HepG2 (cell line): ENCODE data around the gene CABLES2. TPM values are rescaled to one million over a fixed set of nuclear protein-coding genes. Genes with fewer than 3 reads are reported as not detected.
A peak's percentile ranks its signal among the peaks of the same experiment; 100 is the strongest.

Experiments used
- ADNP ChIP-seq: sonication (generic); formaldehyde crosslinking; IDR thresholded peaks from 2 replicates; pipeline ENCODE4 v1.4.0; 2020; ENCODE audit warnings: missing genetic modification reagents
- AFF4 ChIP-seq: sonication (generic); formaldehyde crosslinking; IDR thresholded peaks from 2 replicates; pipeline ENCODE4 v1.4.0; 2020; ENCODE audit warnings: missing genetic modification reagents
- ASH2L ChIP-seq: fragments of 300-600, 200-600 bp; sonication (generic); IDR thresholded peaks from 2 replicates; pipeline ENCODE4 v1.7.0; 2017; ENCODE audit warnings: low read depth, mild to moderate bottlenecking, moderate library complexity, mixed read lengths, low read length; ENCODE audit not compliant: insufficient read length
- EP300 ChIP-seq, 3 experiments: sonication (generic) in 1 of 3; formaldehyde crosslinking in 1 of 3; IDR thresholded peaks; 2 replicates each; pipeline versions ENCODE4 v1.5.1 to v1.6.1; 2011 to 2020; ENCODE audit warnings: low read depth in 2 of 3, low read length in 2 of 3, borderline replicate concordance in 1 of 3, improper control_type of control experiment in 1 of 3, mild to moderate bottlenecking in 1 of 3, missing genetic modification reagents in 1 of 3, moderate library complexity in 1 of 3
- HOXA3 ChIP-seq: sonication (generic); formaldehyde crosslinking; IDR thresholded peaks from 2 replicates; pipeline ENCODE4 v1.5.0; 2020; ENCODE audit warnings: missing genetic modification reagents
- RFX1 ChIP-seq: fragments of 450-650 bp; IDR thresholded peaks from 2 replicates; pipeline ENCODE4 v1.6.1; 2017
- SIN3A ChIP-seq: IDR thresholded peaks from 2 replicates; pipeline ENCODE4 v1.6.1; 2011; ENCODE audit warnings: low read depth, mild to moderate bottlenecking, control low read depth, low read length, borderline replicate concordance
- SKIL ChIP-seq: sonication (generic); formaldehyde crosslinking; IDR thresholded peaks from 2 replicates; pipeline ENCODE4 v1.8.0; 2022; ENCODE audit warnings: missing genetic modification reagents, mild to moderate bottlenecking, moderate library complexity, borderline replicate concordance
- TAF15 ChIP-seq: fragments of 200-400 bp; formaldehyde crosslinking; IDR thresholded peaks from one replicate; pipeline ENCODE4 v1.6.1; 2018; ENCODE audit warnings: mild to moderate bottlenecking, low read depth, low read length; ENCODE audit not compliant: poor library complexity, severe bottlenecking
- TEAD3 ChIP-seq: optimal IDR thresholded peaks from 2 replicates; pipeline ENCODE3; 2016; ENCODE audit warnings: borderline replicate concordance
- TEF ChIP-seq: sonication (generic); formaldehyde crosslinking; IDR thresholded peaks from 2 replicates; pipeline ENCODE4 v1.5.0; 2020; ENCODE audit warnings: missing genetic modification reagents
- YEATS4 ChIP-seq: sonication (generic); formaldehyde crosslinking; IDR thresholded peaks from 2 replicates; pipeline ENCODE4 v1.4.0; 2020; ENCODE audit warnings: missing genetic modification reagents, borderline replicate concordance
- ZBTB7B ChIP-seq: sonication (generic); formaldehyde crosslinking; IDR thresholded peaks from 2 replicates; pipeline ENCODE4 v1.4.0; 2020; ENCODE audit warnings: missing genetic modification reagents
- ZNF101 ChIP-seq: sonication (generic); formaldehyde crosslinking; IDR thresholded peaks from 2 replicates; pipeline ENCODE4 v1.4.0; 2020; ENCODE audit warnings: mild to moderate bottlenecking, low read depth, missing genetic modification reagents, borderline replicate concordance
- ZNF17 ChIP-seq: sonication (generic); formaldehyde crosslinking; IDR thresholded peaks from 2 replicates; pipeline ENCODE4 v1.5.0; 2020; ENCODE audit warnings: mild to moderate bottlenecking, missing genetic modification reagents
- ZNF292 ChIP-seq: sonication (generic); formaldehyde crosslinking; IDR thresholded peaks from 2 replicates; pipeline ENCODE4 v1.8.1; 2022; ENCODE audit warnings: mild to moderate bottlenecking, low read depth, missing genetic modification reagents, borderline replicate concordance
- ZNF546 ChIP-seq: sonication (generic); formaldehyde crosslinking; conservative IDR thresholded peaks from 2 replicates; pipeline ENCODE4 v1.8.1; 2023; ENCODE audit warnings: mild to moderate bottlenecking, missing genetic modification reagents
- ZNF558 ChIP-seq: sonication (generic); formaldehyde crosslinking; IDR thresholded peaks from 2 replicates; pipeline ENCODE4 v1.9.0; 2022; ENCODE audit warnings: mild to moderate bottlenecking, missing genetic modification reagents, borderline replicate concordance
- ZNF563 ChIP-seq: sonication (generic); formaldehyde crosslinking; IDR thresholded peaks from 2 replicates; pipeline ENCODE4 v1.8.0; 2022; ENCODE audit warnings: mild to moderate bottlenecking, moderate library complexity, missing genetic modification reagents
- polyA plus RNA-seq, 8 experiments: library from polyadenylated mRNA; depleted of rRNA in 3 of 8; stranded (reverse) in 7 of 8; unstranded in 1 of 8; fragments of >200 nt; fragmentation: Illumina TruSeq in 4 of 8; extraction: Trizol in 4 of 8; gene quantifications; 2 replicates each; pipeline versions ENCODE4 v1.2.1 to v1.2.3, GENCODE V29; 2011 to 2016; ENCODE audit warnings: low read depth in 4 of 8, missing spikeins in 1 of 8, mixed read lengths in 1 of 8; ENCODE audit not compliant: insufficient read depth in 1 of 8
- total RNA-seq, 5 experiments: library from RNA; depleted of rRNA; stranded (reverse); fragments of >200 nt; fragmentation: Illumina TruSeq; extraction: Trizol; gene quantifications; 2 replicates each; pipeline ENCODE4 v1.2.3, GENCODE V29; 2016; ENCODE audit warnings: low read depth in 1 of 5

CABLES2 gene
- total and polyA plus RNA-seq, 2 of the 13 experiments (the other 11 are each of a cell fraction or from before 2014, with no cell fraction given), result 5.2 to 9.7 TPM

GRCh38 chr20:62368392-62368975 is 38.6 kb downstream of the CABLES2 start (continued):
- TF ChIP-seq EP300 (IDR thresholded peaks at IDR 0.05; ENCODE audit: low read depth in 2 of 2, low read length in 2 of 2), result peak; percentile 42 to 50; a peak in 2 of 4 replicates
- TF ChIP-seq EP300 (CRISPR knock-in tag; IDR thresholded peaks at IDR 0.05; ENCODE audit: borderline replicate concordance), result no peak
- peak; percentile 3 for TF ChIP-seq HOXA3
- TF ChIP-seq ZNF17, result no peak
- peak; percentile 67; the same call in 1 of the 2 replicates for TF ChIP-seq SKIL (CRISPR knock-in tag)
- TF ChIP-seq ZNF563 (CRISPR knock-in tag), result peak; percentile 15; the same call in 1 of the 2 replicates
- peak; percentile 32 for TF ChIP-seq TAF15
- TF ChIP-seq YEATS4 (CRISPR knock-in tag), result 0 out of 2 replicates have a peak, but pooled peaks have one; percentile 0
- TF ChIP-seq RFX1, result no peak
- TF ChIP-seq ASH2L, result peak; percentile 84
- no peak for TF ChIP-seq ZNF101 (CRISPR knock-in tag)
- TF ChIP-seq TEF, result no peak
- 0 out of 2 replicates have a peak, but pooled peaks have one; percentile 31 for TF ChIP-seq ZNF558 (CRISPR knock-in tag)
- peak; percentile 42 for TF ChIP-seq TEAD3 (CRISPR knock-in tag)
- TF ChIP-seq ZBTB7B (CRISPR knock-in tag), result peak; percentile 30
- TF ChIP-seq ADNP (CRISPR knock-in tag), result no peak
- no peak for TF ChIP-seq AFF4 (CRISPR knock-in tag)
- TF ChIP-seq ZNF546 (CRISPR knock-in tag), result no peak
- peak; percentile 5; the same call in 1 of the 2 replicates for TF ChIP-seq ZNF292
- peak; percentile 84 for TF ChIP-seq SIN3A
